ENCODE data around the gene TBX20.
"Not testable (repeated sequence)": the region's sequence is repeated elsewhere in the genome, so short reads cannot be mapped to it uniquely, and the experiment has no call there.

TBX20 gene

GRCh38 chr7:35220176-35220575, 33.7 kb downstream of the TBX20 start:
- not testable (repeated sequence) for DNase-seq (ENCODE audit: low spot score)

GRCh38 chr7:35216033-35216432, 37.9 kb downstream of the TBX20 start:
- DNase-seq (ENCODE audit: low spot score) = not testable (repeated sequence)

GRCh38 chr7:35215063-35215462, 38.8 kb downstream of the TBX20 start:
- DNase-seq (ENCODE audit: low spot score) = not testable (repeated sequence)

- not testable (repeated sequence) for DNase-seq (ENCODE audit: low spot score)
Observed at GRCh38 chr7:35206924-35207323, 47.0 kb downstream of the TBX20 start.

GRCh38 chr7:35204850-35205249, 49.0 kb downstream of the TBX20 start:
- DNase-seq (ENCODE audit: low spot score) = not testable (repeated sequence)

- DNase-seq (ENCODE audit: low spot score) = not testable (repeated sequence)
Observed at GRCh38 chr7:35204031-35204430, 49.9 kb downstream of the TBX20 start.

- DNase-seq (ENCODE audit: low spot score) = not testable (repeated sequence)
Observed at GRCh38 chr7:35202353-35202752, 51.5 kb downstream of the TBX20 start.

- not testable (repeated sequence) for DNase-seq (ENCODE audit: low spot score)
Observed at GRCh38 chr7:35200170-35200569, 53.7 kb downstream of the TBX20 start.

GRCh38 chr7:35198370-35199140, 55.3 kb downstream of the TBX20 start:
- DNase-seq (ENCODE audit: low spot score) = not testable (repeated sequence)

- DNase-seq (ENCODE audit: low spot score) = not testable (repeated sequence)
Observed at GRCh38 chr7:35191571-35191970, 62.3 kb downstream of the TBX20 start.

- DNase-seq (ENCODE audit: low spot score) = not testable (repeated sequence)
Observed at GRCh38 chr7:35190146-35190773, 63.6 kb downstream of the TBX20 start.

GRCh38 chr7:35186751-35187150, 67.1 kb downstream of the TBX20 start:
- peak; percentile 10 for DNase-seq (ENCODE audit: low spot score)

GRCh38 chr7:35185908-35186731, 67.8 kb downstream of the TBX20 start:
- DNase-seq (ENCODE audit: low spot score) = peak; percentile 5

- DNase-seq (ENCODE audit: low spot score) = not testable (repeated sequence)
Observed at GRCh38 chr7:35185578-35185907, 68.4 kb downstream of the TBX20 start.

- not testable (repeated sequence) for DNase-seq (ENCODE audit: low spot score)
Observed at GRCh38 chr7:35184961-35185360, 68.9 kb downstream of the TBX20 start.

- DNase-seq (ENCODE audit: low spot score) = not testable (repeated sequence)
Observed at GRCh38 chr7:35183873-35184503, 69.9 kb downstream of the TBX20 start.

GRCh38 chr7:35180665-35181064, 73.2 kb downstream of the TBX20 start:
- DNase-seq (ENCODE audit: low spot score) = not testable (repeated sequence)

- DNase-seq (ENCODE audit: low spot score) = not testable (repeated sequence)
Observed at GRCh38 chr7:35173176-35173575, 80.7 kb downstream of the TBX20 start.

- not testable (repeated sequence) for DNase-seq (ENCODE audit: low spot score)
Observed at GRCh38 chr7:35172131-35172530, 81.8 kb downstream of the TBX20 start.

GRCh38 chr7:35167658-35168057, 86.2 kb downstream of the TBX20 start:
- not testable (repeated sequence) for DNase-seq (ENCODE audit: low spot score)

GRCh38 chr7:35167158-35167557, 86.7 kb downstream of the TBX20 start:
- DNase-seq (ENCODE audit: low spot score) = not testable (repeated sequence)

Measured in AG20443 (cell line).